ENCODE results near the gene NUTM2G.
"Not testable (repeated sequence)": the region's sequence is repeated elsewhere in the genome, so short reads cannot be mapped to it uniquely, and the experiment has no call there.

Gene NUTM2G, protein sequence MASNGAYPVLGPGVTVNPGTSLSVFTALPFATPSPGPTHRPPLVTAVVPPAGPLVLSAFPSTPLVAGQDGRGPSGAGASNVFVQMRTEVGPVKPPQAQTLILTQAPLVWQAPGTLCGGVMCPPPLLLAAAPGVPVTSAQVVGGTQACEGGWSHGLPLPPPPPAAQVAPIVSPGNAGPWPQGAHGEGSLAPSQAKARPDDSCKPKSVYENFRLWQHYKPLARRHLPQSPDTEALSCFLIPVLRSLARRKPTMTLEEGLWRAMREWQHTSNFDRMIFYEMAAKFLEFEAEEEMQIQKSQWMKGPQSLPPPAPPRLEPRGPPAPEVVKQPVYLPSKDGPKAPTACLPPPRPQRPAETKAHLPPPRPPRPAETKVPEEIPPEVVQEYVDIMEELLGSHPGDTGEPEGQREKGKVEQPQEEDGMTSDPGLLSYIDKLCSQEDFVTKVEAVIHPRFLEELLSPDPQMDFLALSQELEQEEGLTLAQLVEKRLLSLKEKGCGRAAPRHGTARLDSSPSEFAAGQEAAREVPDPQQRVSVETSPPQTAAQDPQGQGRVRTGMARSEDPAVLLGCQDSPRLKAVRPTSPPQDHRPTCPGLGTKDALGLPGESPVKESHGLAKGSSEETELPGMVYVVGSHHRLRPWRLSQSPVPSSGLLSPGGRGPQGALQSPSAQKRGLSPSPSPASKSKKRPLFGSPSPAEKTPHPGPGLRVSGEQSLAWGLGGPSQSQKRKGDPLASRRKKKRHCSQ

GRCh38 chr9:96928543-96928942 is at the start of gene NUTM2G:
Gene NUTM2G, plus strand, starts transcription at chr9:96928843. Its CDS starts 182 bp downstream, at chr9:96929025.
- H3K27me3 ChIP-seq (replicated peaks; ENCODE audit: control insufficient read depth, insufficient read depth, low read length); DNase-seq (ENCODE audit: extremely low read depth, insufficient read length); H3K4me3 ChIP-seq (replicated peaks; ENCODE audit: low read depth, low read length); H3K36me3 ChIP-seq (ENCODE audit: control insufficient read depth, insufficient read depth, low read length): not testable (repeated sequence)

DNA sequence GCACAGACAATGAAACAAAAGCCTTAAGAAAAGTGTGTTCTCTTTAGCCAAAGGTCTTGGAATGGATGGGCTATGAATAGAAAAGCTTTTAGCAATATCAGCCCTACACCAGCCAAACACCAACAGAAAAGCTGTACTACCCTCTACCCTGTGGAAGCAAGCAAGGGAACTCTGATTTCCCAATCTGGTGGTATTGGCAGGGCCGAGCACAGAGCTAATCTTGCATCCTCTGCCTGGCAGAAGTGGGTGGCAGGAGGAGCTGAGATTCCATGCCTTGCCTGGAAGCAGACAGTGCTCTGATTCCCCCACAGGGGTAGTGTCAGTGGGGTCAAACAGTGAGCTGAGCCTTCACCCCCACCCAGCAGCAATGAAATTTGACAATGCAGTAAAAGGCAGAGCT is 44.7 kb upstream of the NUTM2G start:
- Histone ChIP-seq H3K4me3 (replicated peaks; ENCODE audit: low read depth, low read length) (no peak overlapping the region), H3K36me3 (ENCODE audit: control insufficient read depth, insufficient read depth, low read length) (no peaks in the 10 kb centered on the region), H3K27me3 (replicated peaks; ENCODE audit: control insufficient read depth, insufficient read depth, low read length) (no peaks in the 10 kb centered on the region)
- TF ChIP-seq, protein P1, sequence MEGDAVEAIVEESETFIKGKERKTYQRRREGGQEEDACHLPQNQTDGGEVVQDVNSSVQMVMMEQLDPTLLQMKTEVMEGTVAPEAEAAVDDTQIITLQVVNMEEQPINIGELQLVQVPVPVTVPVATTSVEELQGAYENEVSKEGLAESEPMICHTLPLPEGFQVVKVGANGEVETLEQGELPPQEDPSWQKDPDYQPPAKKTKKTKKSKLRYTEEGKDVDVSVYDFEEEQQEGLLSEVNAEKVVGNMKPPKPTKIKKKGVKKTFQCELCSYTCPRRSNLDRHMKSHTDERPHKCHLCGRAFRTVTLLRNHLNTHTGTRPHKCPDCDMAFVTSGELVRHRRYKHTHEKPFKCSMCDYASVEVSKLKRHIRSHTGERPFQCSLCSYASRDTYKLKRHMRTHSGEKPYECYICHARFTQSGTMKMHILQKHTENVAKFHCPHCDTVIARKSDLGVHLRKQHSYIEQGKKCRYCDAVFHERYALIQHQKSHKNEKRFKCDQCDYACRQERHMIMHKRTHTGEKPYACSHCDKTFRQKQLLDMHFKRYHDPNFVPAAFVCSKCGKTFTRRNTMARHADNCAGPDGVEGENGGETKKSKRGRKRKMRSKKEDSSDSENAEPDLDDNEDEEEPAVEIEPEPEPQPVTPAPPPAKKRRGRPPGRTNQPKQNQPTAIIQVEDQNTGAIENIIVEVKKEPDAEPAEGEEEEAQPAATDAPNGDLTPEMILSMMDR (IDR thresholded peaks at IDR 0.05; ENCODE audit: insufficient read depth, low read length, poor library complexity, severe bottlenecking), result no peak
- no peak for DNase-seq (ENCODE audit: extremely low read depth, insufficient read length)

DNA sequence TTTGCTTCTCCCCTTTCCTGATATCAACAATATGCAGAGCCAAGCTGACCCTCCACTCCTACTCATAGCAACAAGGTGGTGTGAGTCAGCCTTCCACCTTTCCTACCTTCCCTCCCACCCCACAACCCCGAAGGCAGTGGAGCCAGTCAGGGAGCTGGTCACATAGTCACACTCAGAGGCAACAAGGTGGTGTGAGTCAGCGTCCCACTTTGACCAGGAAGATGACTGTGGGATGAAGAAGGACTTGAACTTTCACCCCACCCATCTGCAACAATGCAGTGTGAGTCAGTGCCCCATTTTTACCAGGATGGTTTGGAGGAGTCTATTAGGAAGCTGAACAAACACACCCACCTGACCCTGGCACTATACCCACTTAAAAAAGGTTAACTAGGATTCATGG is 44.2 kb upstream of the NUTM2G start:
- Histone ChIP-seq H3K4me3 (replicated peaks; ENCODE audit: low read depth, low read length) (no peak overlapping the region), H3K36me3 (ENCODE audit: control insufficient read depth, insufficient read depth, low read length) (no peaks in the 10 kb centered on the region), H3K27me3 (replicated peaks; ENCODE audit: control insufficient read depth, insufficient read depth, low read length) (no peaks in the 10 kb centered on the region)
- TF ChIP-seq, protein P1 (IDR thresholded peaks at IDR 0.05; ENCODE audit: insufficient read depth, low read length, poor library complexity, severe bottlenecking), result no peak
- no peak for DNase-seq (ENCODE audit: extremely low read depth, insufficient read length)

- TF ChIP-seq, protein P1 (IDR thresholded peaks at IDR 0.05; ENCODE audit: insufficient read depth, low read length, poor library complexity, severe bottlenecking), result no peak
- no peak overlapping the region for H3K4me3 ChIP-seq (replicated peaks; ENCODE audit: low read depth, low read length)
- no peaks in the 10 kb centered on the region for H3K27me3 ChIP-seq (replicated peaks; ENCODE audit: control insufficient read depth, insufficient read depth, low read length)
- no peaks in the 10 kb centered on the region for H3K36me3 ChIP-seq (ENCODE audit: control insufficient read depth, insufficient read depth, low read length)
- DNase-seq (ENCODE audit: extremely low read depth, insufficient read length), result no peak
Measured at GRCh38 chr9:96885424-96885823, 43.2 kb upstream of the NUTM2G start.

GRCh38 chr9:96888591-96888990 is 40.1 kb upstream of the NUTM2G start:
- DNase-seq (ENCODE audit: extremely low read depth, insufficient read length), result no peak
- H3K36me3 ChIP-seq (ENCODE audit: control insufficient read depth, insufficient read depth, low read length), result no peaks in the 10 kb centered on the region
- no peaks in the 10 kb centered on the region for H3K27me3 ChIP-seq (replicated peaks; ENCODE audit: control insufficient read depth, insufficient read depth, low read length)
- H3K4me3 ChIP-seq (replicated peaks; ENCODE audit: low read depth, low read length), result no peak overlapping the region
- TF ChIP-seq, protein P1 (IDR thresholded peaks at IDR 0.05; ENCODE audit: insufficient read depth, low read length, poor library complexity, severe bottlenecking), result no peak

- DNase-seq (ENCODE audit: extremely low read depth, insufficient read length), result no peak
- TF ChIP-seq, protein P1 (IDR thresholded peaks at IDR 0.05; ENCODE audit: insufficient read depth, low read length, poor library complexity, severe bottlenecking), result no peak
- H3K36me3 ChIP-seq (ENCODE audit: control insufficient read depth, insufficient read depth, low read length), result peaks cover 2% of the 10 kb centered on the region
- no peak overlapping the region for H3K4me3 ChIP-seq (replicated peaks; ENCODE audit: low read depth, low read length)
- no peaks in the 10 kb centered on the region for H3K27me3 ChIP-seq (replicated peaks; ENCODE audit: control insufficient read depth, insufficient read depth, low read length)
Measured at GRCh38 chr9:96892131-96892530, 36.5 kb upstream of the NUTM2G start.

DNA sequence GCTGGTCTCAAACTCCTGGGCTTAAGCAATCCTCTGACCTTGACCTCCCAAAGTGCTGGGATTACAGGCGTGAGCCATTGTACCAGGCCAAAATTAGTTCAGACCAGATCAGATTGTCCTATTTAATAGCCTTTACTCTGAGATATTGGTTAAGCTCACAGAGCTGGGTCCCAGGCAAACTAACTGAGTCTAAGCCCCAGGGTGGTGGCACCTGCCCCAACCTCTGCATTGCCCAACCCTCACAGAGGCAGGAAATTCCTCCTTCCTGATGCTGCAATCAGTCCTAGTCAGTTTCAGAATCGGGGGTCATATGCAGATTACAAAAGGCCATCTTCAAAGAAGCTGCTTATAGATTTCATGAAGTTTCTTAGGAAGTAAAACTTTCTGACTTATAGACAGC is 28.6 kb upstream of the NUTM2G start:
- H3K36me3 ChIP-seq (ENCODE audit: control insufficient read depth, insufficient read depth, low read length); DNase-seq (ENCODE audit: extremely low read depth, insufficient read length); H3K4me3 ChIP-seq (replicated peaks; ENCODE audit: low read depth, low read length); H3K27me3 ChIP-seq (replicated peaks; ENCODE audit: control insufficient read depth, insufficient read depth, low read length): not testable (repeated sequence)

DNA sequence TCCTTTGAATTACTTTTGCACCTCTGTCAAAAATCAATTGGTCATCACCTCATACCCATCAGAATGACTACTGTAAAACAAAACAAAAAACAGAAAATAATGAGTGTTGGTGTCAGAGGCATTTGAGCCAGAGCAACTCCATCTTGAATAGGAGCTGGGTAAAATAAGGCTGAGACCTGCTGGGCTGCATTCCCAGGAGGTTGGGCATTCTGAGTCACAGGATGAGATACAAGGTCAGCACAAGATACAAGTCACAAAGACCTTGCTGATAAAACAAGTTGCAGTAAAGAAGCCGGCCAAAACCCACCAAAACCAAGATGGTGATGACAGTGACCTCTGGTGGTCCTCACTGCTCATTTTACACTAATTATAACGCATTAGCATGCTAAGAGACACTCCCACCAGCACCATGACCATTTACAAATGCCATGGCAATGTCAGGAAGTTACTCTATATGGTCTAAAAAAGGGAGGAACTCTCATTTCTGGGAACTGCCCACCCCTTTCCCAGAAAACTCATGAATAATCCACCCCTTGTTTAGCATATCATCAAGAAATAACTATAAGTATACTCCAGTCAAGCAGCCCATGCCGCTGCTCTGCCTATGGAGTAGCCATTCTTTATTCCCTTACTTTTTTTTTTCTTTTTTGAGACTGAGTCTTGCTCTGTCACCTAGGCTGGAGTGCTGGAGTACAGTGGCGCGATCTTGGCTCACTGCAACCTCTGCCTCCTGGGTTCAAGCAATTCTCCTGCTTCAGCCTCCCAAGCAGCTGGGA is 23.5 kb upstream of the NUTM2G start:
- H3K4me3 ChIP-seq (replicated peaks; ENCODE audit: low read depth, low read length); H3K27me3 ChIP-seq (replicated peaks; ENCODE audit: control insufficient read depth, insufficient read depth, low read length); H3K36me3 ChIP-seq (ENCODE audit: control insufficient read depth, insufficient read depth, low read length); DNase-seq (ENCODE audit: extremely low read depth, insufficient read length): not testable (repeated sequence)

All from GM06990 (cell line).